GM18951 (cell line): ENCODE data around the gene KRTAP4-1.
"Not testable (repeated sequence)": the region's sequence is repeated elsewhere in the genome, so short reads cannot be mapped to it uniquely, and the experiment has no call there.

ENCODE experiments used
- POLR2A ChIP-seq: IDR thresholded peaks from 4 replicates; pipeline ENCODE4 v1.6.1; 2011; ENCODE audit warnings: mild to moderate bottlenecking; ENCODE audit not compliant: insufficient read length, insufficient read depth; ENCODE audit errors: extremely low read depth
- in situ Hi-C: fragments of 300-500 bp; cut with MboI; formaldehyde crosslinking; loops from one replicate; pipeline ENCODE4 v1.12.0; 2022; ENCODE audit warnings: low sequenced_read_pairs, mixed read lengths, inconsistent platforms; ENCODE audit not compliant: unreplicated experiment

Gene KRTAP4-1

DNA sequence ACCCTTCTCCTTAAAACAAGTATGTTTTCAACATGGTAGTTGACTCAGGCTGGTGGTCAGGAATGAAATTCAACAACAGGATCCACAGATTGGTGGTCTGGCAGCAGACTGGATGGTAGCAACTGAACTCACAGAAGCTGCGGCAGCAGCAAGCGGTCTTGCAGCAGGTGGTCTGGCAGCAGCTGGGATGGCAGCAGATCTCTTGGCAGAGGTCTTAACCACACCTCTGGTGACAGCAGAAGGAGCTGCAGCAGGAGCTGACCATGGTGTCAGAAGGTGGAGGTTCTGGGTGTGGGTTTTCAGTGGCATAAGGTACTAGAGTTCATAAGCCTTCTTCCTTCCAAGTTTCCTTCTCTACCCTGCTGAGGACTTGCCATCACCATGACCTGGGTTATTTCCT lies 2.2 kb upstream of the KRTAP4-1 start:
- TF ChIP-seq POLR2A: no peak
- in situ Hi-C loops: no loop called here

DNA sequence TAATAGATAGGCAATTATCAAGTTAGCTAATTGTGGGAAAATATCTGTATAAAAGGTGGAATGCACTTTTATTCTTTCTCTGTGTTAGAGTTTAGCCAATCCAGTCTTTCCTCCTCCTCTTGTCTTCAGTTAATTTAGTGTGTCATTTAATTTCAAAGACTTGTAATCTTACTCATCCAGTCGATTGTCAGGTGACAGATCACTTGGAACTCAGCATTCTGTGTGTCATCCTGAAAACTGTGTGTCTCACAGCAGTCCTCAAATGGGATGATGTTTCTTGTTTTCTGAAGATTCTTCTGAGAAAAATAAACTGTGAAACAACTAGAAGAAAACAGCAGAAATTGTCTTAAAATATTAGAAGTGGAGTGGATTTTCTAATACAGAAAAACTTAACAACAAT lies 290 bp upstream of the KRTAP4-1 start:
- TF ChIP-seq POLR2A: no peak
- in situ Hi-C loops: no loop called here

DNA sequence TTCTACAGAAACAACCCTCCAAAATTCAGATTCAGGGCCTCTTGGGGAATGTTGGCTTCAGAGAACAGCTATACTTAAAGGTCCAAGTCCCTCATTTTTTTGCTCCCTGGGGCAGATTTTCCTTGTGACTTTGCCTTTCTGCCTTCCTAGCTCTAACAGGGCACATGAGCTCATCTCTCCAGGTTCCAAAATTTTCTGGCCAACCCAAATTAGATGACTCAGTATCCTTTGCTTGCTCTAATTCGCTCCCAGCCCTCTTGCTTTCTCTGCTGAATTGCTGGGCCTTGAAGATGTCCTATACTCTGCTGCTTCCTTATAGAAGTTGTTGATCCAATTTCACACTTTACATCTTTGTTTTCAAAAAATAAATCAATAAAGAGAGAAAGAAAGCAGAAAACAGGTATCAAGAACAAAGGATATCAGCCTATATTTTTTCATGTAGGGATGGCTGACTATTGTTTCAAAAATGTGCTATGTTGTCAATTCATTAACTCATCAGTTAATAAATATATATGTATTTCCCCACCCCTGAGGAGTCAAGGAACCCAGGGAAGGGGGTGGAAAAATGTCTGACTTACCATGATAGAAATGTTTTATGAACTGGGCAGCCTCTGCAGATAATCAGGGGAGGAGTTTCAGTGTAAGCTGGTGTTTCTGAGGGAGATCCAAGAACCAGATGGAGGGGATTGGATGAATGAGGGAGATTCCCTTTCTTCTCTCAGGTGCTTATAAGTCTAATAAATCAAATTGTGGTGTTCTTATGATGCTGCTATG lies 5.7 kb downstream of the KRTAP4-1 start:
- no peak for TF ChIP-seq POLR2A
- in situ Hi-C loops: no loop called here

DNA sequence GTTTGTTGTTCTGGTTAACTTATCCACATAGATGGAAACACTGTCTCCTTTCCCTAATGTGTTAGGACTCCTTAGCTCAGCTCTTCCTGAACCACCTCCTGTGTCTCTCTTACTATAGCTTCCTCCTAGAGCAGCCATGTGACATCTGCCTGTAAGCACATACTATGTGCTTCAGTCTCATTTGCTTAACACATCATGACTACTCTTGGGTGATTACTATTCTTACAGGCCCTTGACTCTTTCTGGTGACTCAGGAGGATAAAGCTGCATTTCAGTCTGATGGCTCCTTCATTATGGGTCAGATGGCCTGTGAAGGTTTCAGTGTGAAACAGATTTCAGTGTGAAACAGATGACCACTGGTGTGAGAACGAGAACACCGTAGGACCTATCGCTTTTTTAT lies 6.4 kb downstream of the KRTAP4-1 start:
- in situ Hi-C loops: no loop called here
- TF ChIP-seq POLR2A: no peak

DNA sequence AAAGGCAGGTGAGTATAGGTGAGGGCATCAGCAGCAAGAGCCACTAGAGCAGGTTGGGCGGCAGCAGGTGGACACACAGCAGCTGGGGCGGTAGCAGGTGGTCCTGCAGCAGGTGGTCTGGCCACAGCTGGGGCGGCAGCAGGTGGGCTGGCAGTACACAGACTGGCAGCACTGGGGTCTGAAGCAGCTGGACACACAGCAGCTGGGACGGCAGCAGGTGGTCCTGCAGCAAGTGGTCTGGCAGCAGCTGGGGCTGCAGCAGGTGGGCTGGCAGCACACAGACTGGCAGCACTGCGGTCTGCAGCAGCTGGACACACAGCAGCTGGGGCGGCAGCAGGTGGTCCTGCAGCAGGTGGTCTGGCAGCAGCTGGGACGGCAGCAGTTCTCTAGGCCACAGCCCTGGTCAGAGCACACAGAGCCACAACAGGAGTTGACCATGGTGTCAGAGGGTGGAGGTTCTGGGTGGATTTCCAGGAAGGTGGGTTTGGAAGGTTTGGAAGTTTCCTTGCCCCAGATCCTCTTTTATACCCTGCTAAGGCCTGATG lies 6.9 kb downstream of the KRTAP4-1 start, which contains the start of gene KRTAP4-2:
Gene KRTAP4-2 (minus strand): TSS at position 495 of the 545 bp plus-strand sequence. CDS start 57 bp downstream, at position 438.
- in situ Hi-C loops: no loop called here
- TF ChIP-seq POLR2A: no peak

DNA sequence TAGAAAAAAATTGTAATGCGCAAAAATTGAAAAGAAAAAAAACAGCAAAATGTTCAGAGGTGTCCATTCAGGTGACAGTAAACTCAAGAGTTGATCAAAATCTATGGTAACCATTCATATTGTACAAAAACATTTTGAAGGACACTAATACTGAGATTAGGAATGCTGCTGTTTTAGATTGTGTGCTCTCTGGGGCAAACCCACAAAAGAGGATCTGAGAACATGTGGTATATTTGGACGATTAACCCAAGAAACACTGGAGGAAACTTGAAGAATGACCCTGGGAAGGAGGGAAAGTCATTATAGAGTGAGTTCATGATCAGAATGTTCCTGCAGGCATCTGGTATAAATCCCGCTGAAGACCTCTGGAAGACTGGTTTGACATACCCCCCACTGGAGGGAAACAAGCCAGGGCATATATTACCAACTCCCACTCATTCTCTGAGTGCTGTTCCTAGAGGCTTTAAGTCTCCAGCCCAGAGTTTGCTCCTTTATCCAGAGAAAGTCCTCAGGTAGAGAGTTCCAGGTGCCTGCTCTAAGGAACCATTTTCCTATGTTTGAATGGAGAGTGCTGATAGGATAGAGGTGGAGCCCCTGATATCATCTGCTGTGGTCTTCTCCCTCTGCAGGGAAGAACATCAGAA lies 7.8 kb downstream of the KRTAP4-1 start:
- no peak for TF ChIP-seq POLR2A
- in situ Hi-C loops: no loop called here

DNA sequence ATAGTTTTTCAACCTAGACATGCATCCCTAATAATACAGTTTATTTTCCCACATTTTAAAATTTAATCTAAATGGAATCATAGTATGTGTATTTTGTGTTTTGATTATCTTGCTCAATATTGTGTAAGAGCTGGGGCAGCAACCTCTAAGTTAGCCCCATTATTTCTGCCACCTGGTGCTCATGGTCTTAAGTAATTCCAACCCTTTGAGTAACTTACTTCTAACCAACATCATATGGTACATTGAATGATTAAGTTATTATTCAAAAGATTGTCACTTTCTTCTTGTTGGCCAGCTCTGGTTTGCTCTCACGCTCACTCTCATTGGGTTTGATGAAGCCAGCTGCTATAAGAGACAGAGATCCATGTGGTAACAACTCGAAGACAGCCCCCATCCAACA lies 12.8 kb downstream of the KRTAP4-1 start:
- in situ Hi-C loops: no loop called here
- no peak for TF ChIP-seq POLR2A

DNA sequence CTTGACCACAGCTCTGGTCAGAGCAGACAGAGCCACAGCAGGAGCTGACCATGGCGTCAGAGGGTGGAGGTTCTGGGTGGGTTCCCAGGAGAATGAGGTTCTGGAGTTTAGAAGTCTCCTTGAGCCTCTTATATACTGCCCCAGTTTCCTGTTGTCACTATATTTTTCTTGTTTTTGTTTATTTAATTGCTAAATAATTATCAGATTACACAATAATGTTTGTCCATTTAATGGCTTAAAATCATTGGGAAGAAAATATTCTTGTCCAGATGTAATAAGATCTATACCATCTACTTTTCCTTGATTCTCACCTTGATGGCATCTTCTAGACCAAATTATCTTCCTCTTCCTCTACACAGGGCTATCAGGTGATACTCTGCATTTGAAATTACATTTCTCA lies 16.6 kb downstream of the KRTAP4-1 start, which contains the start of gene KRTAP4-3:
Gene KRTAP4-3 (minus strand): TSS at position 101 of the 400 bp plus-strand sequence. CDS start 49 bp downstream, at position 52.
- in situ Hi-C loops: no loop called here
- TF ChIP-seq POLR2A: no peak

DNA sequence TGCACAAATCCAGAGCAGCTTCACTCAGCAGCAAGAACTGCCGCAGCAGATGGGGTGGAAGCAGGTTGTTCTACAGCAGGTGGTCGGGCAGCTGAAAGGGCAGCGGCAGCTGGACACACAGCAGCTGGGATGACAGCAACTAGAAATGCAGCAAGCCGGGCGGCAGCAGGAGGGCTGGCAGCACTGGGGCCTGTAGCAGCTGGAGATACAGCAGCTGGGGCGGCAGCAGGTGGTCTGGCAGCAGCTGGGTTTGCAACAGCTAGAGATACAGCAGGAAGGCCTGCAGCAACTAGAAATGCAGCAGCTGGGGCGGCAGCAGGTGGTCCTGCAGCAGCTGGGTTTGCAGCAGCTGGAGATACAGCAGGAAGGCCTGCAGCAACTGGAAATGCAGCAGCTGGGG lies 17.1 kb downstream of the KRTAP4-1 start:
- in situ Hi-C loops: no loop called here
- TF ChIP-seq POLR2A: no peak

DNA sequence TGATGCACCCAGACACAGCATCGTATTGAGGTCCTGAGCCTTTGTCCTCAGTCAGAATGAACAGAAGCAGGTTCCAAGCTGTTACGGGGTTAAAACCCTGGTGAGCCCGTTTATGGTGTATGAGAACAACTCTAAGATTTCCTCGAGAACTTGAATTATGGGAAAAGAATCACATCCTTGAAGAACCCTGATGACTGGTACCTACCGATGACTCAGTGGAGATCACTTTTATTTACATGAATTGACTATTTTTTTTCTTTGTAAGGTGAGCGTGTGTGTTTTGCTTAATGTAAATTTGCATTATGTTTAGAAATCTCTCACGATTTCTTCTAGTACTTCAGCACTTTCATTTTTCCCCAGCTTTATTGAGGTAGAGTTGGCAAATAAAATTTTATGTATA lies 20.9 kb downstream of the KRTAP4-1 start:
- in situ Hi-C loops: no loop called here
- TF ChIP-seq POLR2A: no peak

DNA sequence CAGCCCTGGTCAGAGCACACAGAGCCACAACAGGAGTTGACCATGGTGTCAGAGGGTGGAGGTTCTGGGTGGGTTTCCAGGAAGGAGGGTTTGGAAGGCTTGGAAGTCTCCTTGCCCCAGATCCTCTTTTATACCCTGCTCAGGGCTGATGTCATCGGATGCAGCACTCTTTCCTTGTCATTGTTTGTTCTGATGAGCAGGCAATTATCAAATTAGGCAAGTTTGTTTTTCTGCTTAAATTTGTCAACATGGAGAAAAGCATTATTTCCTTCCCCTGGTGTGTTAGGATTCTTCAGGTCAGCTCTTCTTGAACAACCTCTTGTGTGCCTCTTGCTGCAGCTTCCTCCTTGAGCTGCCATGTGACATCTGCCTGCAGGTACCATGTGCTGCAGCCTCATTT lies 24.1 kb downstream of the KRTAP4-1 start, which contains the start of gene KRTAP4-4:
Gene KRTAP4-4 (minus strand): TSS at position 101 of the 400 bp plus-strand sequence. CDS start 57 bp downstream, at position 44.
- no peak for TF ChIP-seq POLR2A
- in situ Hi-C loops: no loop called here

DNA sequence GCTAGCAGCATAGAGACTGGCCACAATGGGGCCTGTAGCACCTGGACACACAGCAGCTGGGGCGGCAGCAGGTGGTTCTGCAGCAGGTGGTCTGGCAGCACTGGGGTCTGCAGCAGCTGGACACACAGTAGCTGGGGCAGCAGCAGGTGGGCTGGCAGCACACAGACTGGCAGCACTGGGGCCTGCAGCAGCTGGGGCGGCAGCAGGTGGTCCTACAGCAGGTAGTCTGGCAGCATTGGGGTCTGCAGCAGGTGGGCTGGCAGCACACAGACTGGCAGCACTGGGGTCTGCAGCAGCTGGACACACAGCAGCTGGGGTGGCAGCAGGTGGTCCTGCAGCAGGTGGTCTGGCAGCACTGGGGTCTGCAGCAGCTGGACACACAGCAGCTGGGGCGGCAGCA lies 24.5 kb downstream of the KRTAP4-1 start:
- in situ Hi-C loops: not testable (repeated sequence)

DNA sequence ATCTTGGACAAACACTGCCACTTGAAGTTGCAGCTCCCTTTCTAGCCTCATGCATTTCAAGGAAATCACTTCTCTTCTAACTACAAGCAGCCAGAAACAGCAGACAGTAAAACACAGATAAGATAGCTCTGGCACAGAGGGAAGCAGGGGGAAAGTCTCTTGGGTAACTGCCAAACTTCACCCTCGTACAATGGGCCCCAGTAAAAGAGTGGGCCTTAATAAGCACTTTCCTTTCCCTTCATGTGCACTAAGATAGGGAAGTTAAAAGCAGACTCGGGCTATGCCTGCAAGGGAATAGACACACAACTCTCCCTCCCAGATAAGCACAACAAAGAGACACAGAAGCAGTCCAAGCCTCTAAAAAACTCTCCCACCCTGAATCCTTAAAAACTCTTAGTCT lies 30.9 kb downstream of the KRTAP4-1 start:
- no peak for TF ChIP-seq POLR2A
- in situ Hi-C loops: no loop called here

DNA sequence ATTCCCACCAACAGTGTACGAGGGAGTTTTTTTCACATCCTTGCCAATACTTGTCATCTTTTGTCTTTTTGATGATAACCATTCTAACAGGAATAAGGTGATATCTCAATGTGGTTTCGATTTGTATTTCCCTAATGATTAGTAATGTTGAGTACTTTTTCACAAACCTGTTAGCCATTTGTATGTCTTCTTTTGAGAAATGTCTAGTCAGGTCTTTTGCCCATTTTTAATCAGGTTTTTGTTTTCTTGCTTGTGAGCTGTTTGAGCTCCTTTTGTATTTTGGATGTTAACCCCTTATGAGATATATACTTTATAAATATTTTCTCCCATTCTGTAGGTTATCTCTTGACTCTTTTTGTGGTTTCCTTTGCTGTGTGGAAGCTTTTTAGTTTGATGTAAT lies 33.2 kb downstream of the KRTAP4-1 start:
- in situ Hi-C loops: no loop called here
- TF ChIP-seq POLR2A: no peak
